Measurements from ENCODE around the gene MED27.

Gene MED27

DNA sequence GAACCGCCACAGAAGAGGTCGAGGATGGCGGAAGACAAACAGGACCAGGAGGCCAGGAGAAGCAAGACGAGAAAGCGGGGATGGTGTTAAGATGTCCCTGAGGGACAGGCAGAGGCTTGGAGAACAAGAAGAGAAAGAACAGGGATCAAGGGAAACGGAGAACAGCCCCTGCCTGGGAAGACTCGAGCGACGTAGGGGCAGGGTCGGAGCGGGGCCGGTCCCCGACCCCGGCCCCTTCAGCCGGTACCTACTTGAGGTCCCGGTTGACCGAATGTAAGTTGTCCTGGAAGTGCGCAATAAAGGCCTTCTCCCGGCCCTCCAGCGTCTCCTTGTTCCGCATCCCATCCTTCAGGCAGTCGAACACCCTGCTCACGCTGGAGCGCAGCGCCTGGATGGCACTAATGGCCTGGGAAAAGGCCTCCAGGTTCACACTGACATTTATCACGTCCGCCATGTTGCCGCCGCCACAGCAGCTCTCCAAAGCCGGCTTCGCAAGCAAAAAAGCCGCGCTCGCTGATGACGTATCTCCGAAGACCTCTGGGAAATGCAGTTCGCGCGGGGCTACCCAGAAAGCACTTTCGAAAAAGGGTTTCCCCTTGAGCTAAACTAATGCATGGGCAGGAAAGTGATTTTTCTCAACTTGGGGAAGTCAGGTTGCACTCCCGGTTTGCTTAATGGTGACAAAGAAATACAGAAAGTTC, at the start of gene MED27:
Gene MED27 (minus strand): TSS at position 477 of the 701 bp plus-strand sequence. CDS start 23 bp downstream, at position 454.
- peak; percentile 73 for DNase-seq

- DNase-seq: no peak
Observed at GRCh38 chr9:132127888-132128534, 48.3 kb upstream of the MED27 start.

GRCh38 chr9:132126680-132127236, 47.1 kb upstream of the MED27 start:
- DNase-seq: no peak

- DNase-seq: no peak
Observed at GRCh38 chr9:132125944-132126679, 46.4 kb upstream of the MED27 start.

DNA sequence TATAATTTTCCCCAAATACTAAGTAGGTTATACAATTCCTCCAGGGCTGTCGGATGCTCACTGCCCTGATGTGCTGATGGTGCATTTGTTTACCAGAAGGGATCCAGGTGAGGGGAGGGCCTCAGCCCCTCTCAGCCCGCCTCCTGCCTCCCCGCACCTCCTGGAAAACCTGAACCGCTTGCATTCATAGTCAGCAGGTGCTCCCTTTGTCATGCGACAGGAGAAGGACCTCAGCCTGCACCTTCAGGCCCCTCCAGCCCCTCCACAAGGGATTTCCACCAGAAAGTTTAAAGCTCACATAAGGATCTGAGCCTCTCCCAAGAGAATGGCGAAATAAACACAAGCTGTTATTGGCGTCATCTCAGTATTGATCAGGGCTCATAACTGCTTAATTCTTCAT, 45.7 kb upstream of the MED27 start:
- DNase-seq: no peak

DNA sequence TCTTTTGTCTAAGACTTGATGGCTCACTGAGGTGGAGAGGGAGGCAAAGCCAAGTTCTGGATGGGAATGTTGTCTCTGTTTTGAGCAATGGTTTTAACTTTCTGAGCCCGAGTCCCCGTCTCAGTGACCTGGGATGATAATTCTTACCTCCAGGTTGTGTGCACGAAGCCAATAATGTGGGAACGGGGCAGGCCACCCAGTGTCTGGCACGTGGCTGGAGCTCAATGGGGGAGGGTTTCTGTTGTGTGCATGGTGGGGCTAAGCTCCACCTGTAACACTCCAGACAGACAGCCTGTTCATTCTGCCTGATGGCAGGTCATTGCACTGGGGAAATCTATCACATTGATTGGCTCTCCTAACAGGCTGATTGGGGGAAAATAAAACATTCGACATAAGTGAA, 45.1 kb upstream of the MED27 start:
- no peak for DNase-seq

GRCh38 chr9:132121021-132121420, 41.4 kb upstream of the MED27 start:
- DNase-seq: no peak

DNA sequence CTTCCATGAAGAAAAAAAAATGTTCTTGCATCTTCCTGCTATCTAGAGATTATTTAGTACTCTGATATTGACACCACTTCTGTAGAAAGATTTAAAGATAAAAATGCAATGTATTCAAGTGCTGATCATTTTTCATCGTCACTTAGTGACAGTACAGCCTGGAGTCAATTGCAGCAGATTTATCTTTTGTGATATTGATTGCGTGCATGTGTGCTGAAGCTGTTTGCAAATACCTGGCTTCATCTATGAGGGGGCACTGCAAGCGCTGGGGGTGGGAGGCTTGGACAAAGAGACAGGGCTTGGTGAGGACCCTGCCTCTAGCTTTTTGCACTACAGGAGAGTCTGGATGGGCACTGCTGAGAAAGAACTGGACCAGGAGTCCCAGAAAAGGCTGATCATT, 38.0 kb upstream of the MED27 start:
- DNase-seq: no peak

GRCh38 chr9:132116583-132116982, 36.9 kb upstream of the MED27 start:
- DNase-seq: no peak

GRCh38 chr9:132114102-132114707, 34.5 kb upstream of the MED27 start:
- DNase-seq: no peak

GRCh38 chr9:132109291-132109690, 29.6 kb upstream of the MED27 start:
- no peak for DNase-seq

DNA sequence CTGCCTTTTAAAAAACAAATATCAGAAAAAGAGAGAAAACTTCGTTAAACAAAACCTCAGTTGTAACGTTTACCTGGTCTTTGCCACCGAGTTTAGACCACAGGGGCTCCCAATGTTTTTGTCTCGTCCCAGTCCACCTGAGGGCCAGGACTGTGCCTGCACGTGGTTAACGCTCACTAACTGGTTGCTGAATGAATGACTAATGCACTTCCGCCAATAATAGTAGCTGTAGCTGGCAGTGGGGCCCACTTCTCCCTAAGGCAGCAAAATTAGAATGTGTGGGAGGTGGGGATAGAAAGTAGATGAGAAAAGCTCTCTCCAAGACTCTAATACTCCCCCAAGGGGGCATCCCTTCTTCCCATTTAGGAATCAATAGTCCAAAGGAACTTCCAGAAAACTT, 29.1 kb upstream of the MED27 start:
- no peak for DNase-seq

DNA sequence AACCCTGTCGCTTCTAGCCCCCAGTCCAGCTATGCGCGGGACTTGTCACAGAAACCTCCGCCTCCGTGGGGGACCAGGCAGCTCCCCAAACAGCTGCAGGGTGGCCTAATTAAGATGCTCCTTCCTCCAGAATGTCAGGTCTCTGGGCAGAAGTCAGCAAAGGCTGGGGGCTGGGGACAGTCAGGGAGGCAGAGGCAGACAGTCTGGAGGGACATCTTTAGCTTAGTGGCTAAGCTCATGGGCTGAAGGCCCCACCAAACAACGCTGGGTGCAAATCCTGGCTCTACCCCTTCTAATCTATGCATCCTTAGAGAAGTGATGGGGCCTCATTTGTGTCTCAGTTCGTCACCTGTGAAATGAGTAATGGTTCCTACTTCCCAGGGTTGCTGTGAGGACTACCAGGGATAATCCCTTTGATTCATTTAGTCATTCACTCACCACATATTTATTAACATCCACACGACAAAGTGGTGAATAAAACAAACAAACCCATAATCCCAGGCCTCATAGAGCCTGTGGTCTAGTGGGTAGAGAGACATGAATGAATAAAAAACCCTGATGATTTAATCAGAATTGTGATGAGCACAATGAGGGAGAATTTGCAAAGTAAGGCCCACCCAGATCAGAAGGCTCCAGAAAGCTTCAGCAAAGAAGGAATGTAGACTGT, 20.2 kb upstream of the MED27 start:
- DNase-seq: no peak

DNA sequence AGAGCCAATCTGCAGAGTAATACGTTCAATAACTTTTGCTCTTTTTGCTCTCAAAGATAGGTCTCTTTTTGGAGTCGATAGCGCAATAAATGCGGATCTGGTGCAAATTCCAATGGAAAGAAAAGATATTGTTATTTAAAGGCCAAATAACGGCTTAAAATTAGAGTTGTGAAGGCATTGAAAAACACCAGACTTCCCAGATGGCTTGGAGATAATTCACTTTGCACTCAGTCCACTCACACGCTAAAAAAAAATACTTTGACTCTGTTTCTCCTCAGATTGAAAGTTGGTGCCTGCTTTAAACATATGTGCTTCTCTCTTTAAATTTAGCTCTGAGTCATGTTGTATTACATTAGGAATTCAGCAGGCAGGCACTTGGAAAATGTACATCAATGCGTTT, 19.5 kb upstream of the MED27 start:
- DNase-seq: no peak

DNA sequence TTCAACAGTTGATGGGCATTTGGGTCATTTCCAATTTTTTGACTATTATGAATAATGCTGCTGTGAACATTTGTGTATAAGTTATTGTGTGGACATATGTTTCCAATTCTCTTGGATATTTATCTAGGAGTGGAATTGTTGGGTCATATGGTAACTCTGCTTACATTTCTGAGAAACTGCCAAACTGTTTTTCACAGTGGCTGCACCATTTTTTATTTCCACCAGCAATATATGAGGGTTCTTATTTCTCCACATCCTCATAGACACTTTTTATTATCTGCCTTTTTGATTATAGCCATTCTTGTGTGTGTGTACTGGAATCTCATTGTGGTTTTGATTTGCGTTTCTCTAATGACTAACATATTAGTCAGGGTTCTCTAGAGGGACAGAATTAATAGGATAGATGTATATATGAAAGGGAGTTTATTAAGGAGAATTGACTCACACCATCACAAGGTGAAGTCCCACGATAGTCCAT, 14.7 kb upstream of the MED27 start:
- DNase-seq: no peak

- no peak for DNase-seq
Observed at GRCh38 chr9:132090771-132091170, 11.1 kb upstream of the MED27 start.

- no peak for DNase-seq
Observed at GRCh38 chr9:132087438-132088030, 7.9 kb upstream of the MED27 start.

DNA sequence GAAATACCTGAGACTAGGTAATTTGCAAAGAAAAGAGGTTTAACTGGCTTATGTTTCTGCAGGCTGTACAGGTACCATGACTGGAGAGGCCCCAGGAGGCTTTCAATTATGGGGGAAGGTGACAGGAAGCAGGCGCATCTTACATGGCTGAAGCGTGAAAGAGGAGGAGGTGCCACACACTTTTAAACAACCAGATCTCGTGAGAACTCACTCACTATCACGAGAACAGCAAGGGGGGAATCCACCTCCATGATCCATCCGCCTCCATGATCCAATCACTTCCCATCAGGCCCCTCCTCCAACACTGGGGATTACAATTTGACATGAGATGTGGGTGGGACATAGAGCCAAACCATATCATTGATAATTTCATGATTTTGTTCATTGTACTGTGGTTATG, 2.5 kb upstream of the MED27 start:
- DNase-seq: no peak

DNA sequence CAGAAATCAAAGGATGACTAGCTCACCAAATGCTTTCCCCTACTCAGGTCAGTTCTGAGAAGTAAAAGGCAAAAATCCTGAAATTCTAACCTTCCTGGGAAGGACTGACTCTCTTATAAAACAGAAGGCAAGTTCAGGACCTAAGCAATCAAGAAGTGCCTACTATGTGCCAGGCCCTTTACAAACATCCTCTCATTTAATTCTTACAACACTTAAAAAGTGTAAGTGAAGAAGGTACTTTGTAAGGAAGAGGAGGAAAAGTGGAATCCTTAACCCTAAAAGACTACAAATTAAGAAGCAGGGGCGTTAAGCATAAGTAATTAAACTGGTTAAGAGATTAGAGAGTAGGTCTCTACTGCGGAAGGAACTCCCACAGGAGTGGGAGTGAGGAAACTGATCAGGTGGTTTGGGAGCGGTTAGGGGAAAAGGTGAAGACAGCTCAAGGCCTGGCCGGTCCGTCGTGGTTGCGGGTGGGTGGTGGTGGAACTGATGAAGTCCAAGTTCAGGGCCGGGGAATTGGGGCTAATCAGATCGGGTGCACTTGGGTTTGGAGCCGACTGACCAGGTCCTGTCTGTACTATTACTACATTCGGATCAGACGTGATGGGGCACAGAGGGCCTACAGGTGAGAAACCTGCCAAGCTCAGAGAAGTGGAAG, 839 bp downstream of the MED27 start:
- no peak for DNase-seq

DNA sequence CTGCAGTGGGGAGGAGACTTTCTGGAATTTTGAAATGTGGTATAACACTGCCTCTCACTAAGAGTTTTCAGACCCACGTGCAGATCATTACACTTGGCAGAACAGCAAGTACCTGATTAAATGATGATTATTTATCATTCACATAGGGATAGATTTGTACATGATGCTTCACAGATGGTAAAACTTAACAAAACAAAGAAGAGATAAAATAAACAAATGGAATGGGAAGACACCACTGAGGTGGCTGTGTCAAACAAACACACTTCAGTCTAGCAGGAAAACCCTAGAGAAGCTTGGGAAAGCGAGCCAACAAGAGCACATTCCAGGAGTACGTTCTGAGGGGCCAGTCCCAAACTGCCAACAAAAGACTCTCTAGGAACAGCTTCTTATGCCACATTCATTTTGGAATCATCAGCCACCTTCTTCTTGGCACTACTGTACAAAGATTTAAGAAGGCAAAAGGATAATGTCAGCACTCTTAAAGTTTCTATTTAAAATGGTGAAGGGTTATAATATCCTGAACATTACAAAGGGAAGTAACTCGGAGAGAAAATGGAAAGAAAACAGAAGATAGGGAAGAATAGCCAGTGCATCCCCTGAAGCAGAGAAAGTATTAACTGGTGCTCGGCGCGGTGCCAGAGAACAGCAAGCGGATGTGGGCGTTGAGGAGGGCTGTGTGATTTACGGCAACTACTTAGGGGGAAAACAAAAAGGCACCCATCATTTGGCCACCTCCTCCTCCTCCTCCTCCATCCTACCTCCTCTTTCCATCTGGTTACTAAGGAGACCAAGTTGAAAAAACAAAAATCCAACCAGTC, 1.6 kb downstream of the MED27 start:
- DNase-seq: peak; percentile 15

DNA sequence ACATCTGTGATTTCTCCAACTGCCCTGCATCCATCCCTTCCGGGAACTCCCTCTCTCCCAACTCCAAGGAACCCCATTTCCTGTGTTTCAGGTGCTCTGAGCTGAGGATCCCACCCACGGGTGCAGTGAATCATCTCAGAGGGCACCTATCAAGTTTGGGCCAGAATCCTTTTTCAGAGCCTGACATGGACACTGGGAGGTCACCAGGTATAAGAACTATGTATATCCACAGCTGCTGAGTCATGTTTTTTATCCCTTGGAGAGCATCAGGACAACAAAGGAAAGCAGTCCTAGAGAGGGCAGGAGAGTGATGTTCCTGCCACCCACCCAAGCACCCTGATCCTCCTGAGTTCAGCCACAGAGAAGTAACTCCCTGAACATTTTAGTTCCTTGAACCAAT, 3.8 kb downstream of the MED27 start:
- no peak for DNase-seq

Data from NCI-H524 treated with DMSO at 0.1 percent for 48 hours (cell line).